OCI-LY1 (cell line): ENCODE results near the gene CREG2.

Source experiments
- H2AFZ ChIP-seq: fragments of 200-600 bp; sonication (generic), shearing (Covaris generic); 2 replicates; pipeline ENCODE4 v1.6.0; 2014; ENCODE audit warnings: antibody characterized with exemption, mild to moderate bottlenecking, low read length
- H3F3A ChIP-seq: fragments of 200-600 bp; sonication (generic), shearing (Covaris generic); 2 replicates; pipeline ENCODE4 v1.6.0; 2014; ENCODE audit warnings: mild to moderate bottlenecking, antibody characterized with exemption, low read length, moderate library complexity; ENCODE audit not compliant: insufficient read depth
- H3K27ac ChIP-seq: fragments of 200-600 bp; sonication (generic); 2 replicates; pipeline ENCODE4 v1.5.1; 2014; ENCODE audit warnings: low read length, mixed run types, mild to moderate bottlenecking, low read depth; ENCODE audit not compliant: poor library complexity, severe bottlenecking
- H3K27me3 ChIP-seq: fragments of 200-600 bp; sonication (generic); 2 replicates; pipeline ENCODE4 v1.6.0; 2014; ENCODE audit warnings: antibody characterized with exemption, mild to moderate bottlenecking, low read length, moderate library complexity; ENCODE audit not compliant: insufficient read depth
- H3K36me3 ChIP-seq: fragments of 200-600 bp; sonication (generic); 2 replicates; pipeline ENCODE4 v1.6.1; 2014; ENCODE audit warnings: mild to moderate bottlenecking, antibody characterized with exemption, low read length, moderate library complexity, mixed read lengths; ENCODE audit not compliant: insufficient read depth
- H3K4me1 ChIP-seq: fragments of 200-600 bp; sonication (generic); 2 replicates; pipeline ENCODE4 v1.5.1; 2014; ENCODE audit warnings: mild to moderate bottlenecking, low read length, moderate library complexity; ENCODE audit not compliant: insufficient read depth, severe bottlenecking
- H3K4me2 ChIP-seq: fragments of 200-600 bp; sonication (generic), shearing (Covaris generic); 2 replicates; pipeline ENCODE4 v1.6.1; 2014; ENCODE audit warnings: low read length
- H3K4me3 ChIP-seq: fragments of 200-600 bp; sonication (generic); 2 replicates; pipeline ENCODE4 v1.5.1; 2014; ENCODE audit warnings: low read length, low read depth, mild to moderate bottlenecking, mixed read lengths; ENCODE audit not compliant: poor library complexity, severe bottlenecking
- H3K79me2 ChIP-seq: fragments of 200-600 bp; shearing (Covaris generic); 2 replicates; pipeline ENCODE4 v1.6.1; 2016; ENCODE audit warnings: mixed run types, low read length, mixed read lengths; ENCODE audit not compliant: insufficient read depth
- H3K9ac ChIP-seq: fragments of 200-600 bp; sonication (generic), shearing (Covaris generic); 2 replicates; pipeline ENCODE4 v1.6.1; 2014; ENCODE audit warnings: mild to moderate bottlenecking, low read length, mixed read lengths
- H3K9me2 ChIP-seq: fragments of 200-600 bp; sonication (generic), shearing (Covaris generic); 2 replicates; pipeline ENCODE4 v1.6.1; 2014; ENCODE audit warnings: low read depth, mild to moderate bottlenecking, low read length, mixed read lengths
- H3K9me3 ChIP-seq: fragments of 200-600 bp; shearing (Covaris generic); 2 replicates; pipeline ENCODE4 v1.6.1; 2014; ENCODE audit warnings: low read length, mixed read lengths
- H4K20me1 ChIP-seq: fragments of 200-600 bp; sonication (generic), shearing (Covaris generic); 2 replicates; pipeline ENCODE4 v1.6.0; 2016; ENCODE audit warnings: mild to moderate bottlenecking, low read length; ENCODE audit not compliant: insufficient read depth
- CTCF ChIP-seq: fragments of 200-600 bp; sonication (generic), shearing (Covaris generic); IDR thresholded peaks from 2 replicates; pipeline ENCODE4 v1.5.1; 2017; ENCODE audit warnings: mild to moderate bottlenecking, antibody characterized with exemption, low read length, moderate library complexity, mixed read lengths
- EZH2 ChIP-seq: fragments of 200-600 bp; sonication (generic), shearing (Covaris generic); IDR thresholded peaks from 2 replicates; pipeline ENCODE4 v1.8.0; 2017; ENCODE audit warnings: borderline replicate concordance, mixed run types, mild to moderate bottlenecking, antibody characterized with exemption, low read length, moderate library complexity, mixed read lengths

Gene CREG2

GRCh38 chr2:101427240-101427639, 39.9 kb upstream of the CREG2 start:
- Histone ChIP-seq H2AFZ (no peak overlapping the region), H3K9me3 (no peaks in the 10 kb centered on the region), H3K27me3 (no peaks in the 10 kb centered on the region), H3K79me2 (no peaks in the 10 kb centered on the region), H3F3A (no peaks in the 10 kb centered on the region), H3K4me1 (no peaks in the 10 kb centered on the region), H3K36me3 (no peaks in the 10 kb centered on the region), H3K4me2 (no peak overlapping the region), H3K9ac (no peak overlapping the region), H3K9me2 (no peaks in the 10 kb centered on the region), H3K4me3 (no peak overlapping the region), H4K20me1 (no peaks in the 10 kb centered on the region), H3K27ac (no peak overlapping the region)
- TF ChIP-seq EZH2 (no peak), CTCF (no peak)

- H3K9me2 ChIP-seq: no peaks in the 10 kb centered on the region
- no peak overlapping the region for H3K4me2 ChIP-seq
- H3K27me3 ChIP-seq: no peaks in the 10 kb centered on the region
- no peaks in the 10 kb centered on the region for H3K79me2 ChIP-seq
- no peaks in the 10 kb centered on the region for H4K20me1 ChIP-seq
- H3K4me1 ChIP-seq: no peaks in the 10 kb centered on the region
- H3K36me3 ChIP-seq: no peaks in the 10 kb centered on the region
- H3K4me3 ChIP-seq: no peak overlapping the region
- TF ChIP-seq CTCF (no peak), EZH2 (no peak)
- no peaks in the 10 kb centered on the region for H3F3A ChIP-seq
- no peak overlapping the region for H3K27ac ChIP-seq
- no peaks in the 10 kb centered on the region for H3K9me3 ChIP-seq
- H2AFZ ChIP-seq: no peak overlapping the region
- H3K9ac ChIP-seq: no peak overlapping the region
These were observed 39.5 kb upstream of the CREG2 start for GRCh38 chr2:101426822-101427221.

- TF ChIP-seq CTCF: no peak
- Histone ChIP-seq H3K27ac (no peak overlapping the region), H3K4me1 (no peaks in the 10 kb centered on the region)
These were observed 33.3 kb upstream of the CREG2 start for GRCh38 chr2:101420623-101421022.

More at GRCh38 chr2:101420623-101421022, 33.3 kb upstream of the CREG2 start:
- no peak overlapping the region for H2AFZ ChIP-seq
- H3K27me3 ChIP-seq: no peaks in the 10 kb centered on the region
- H3K9me2 ChIP-seq: no peaks in the 10 kb centered on the region
- no peak overlapping the region for H3K4me2 ChIP-seq
- no peaks in the 10 kb centered on the region for H3K9me3 ChIP-seq
- no peaks in the 10 kb centered on the region for H3K79me2 ChIP-seq
- no peaks in the 10 kb centered on the region for H4K20me1 ChIP-seq
- H3F3A ChIP-seq: no peaks in the 10 kb centered on the region
- H3K9ac ChIP-seq: no peak overlapping the region
- H3K4me3 ChIP-seq: no peak overlapping the region
- no peaks in the 10 kb centered on the region for H3K36me3 ChIP-seq
